ENCODE measurements around the gene COL17A1. TPM values are rescaled to one million over a fixed set of nuclear protein-coding genes. Genes with fewer than 3 reads are reported as not detected.

The COL17A1 gene
- total RNA-seq, 1 donor from 2014 or later = 4.2 TPM

GRCh38 chr10:104013489-104013888 lies 72.2 kb downstream of the COL17A1 start:
- H3K27ac Mint-ChIP-seq (ENCODE audit: unreplicated experiment) = no peak overlapping the region
- H3K4me1 Mint-ChIP-seq (ENCODE audit: unreplicated experiment) = no peaks in the 10 kb centered on the region
- H3K27me3 Mint-ChIP-seq (ENCODE audit: unreplicated experiment) = no peaks in the 10 kb centered on the region
- no peak for TF ChIP-seq CTCF (IDR thresholded peaks at IDR 0.05; ENCODE audit: unreplicated experiment)
- H3K4me3 Mint-ChIP-seq (ENCODE audit: unreplicated experiment) = no peak overlapping the region
- no peaks in the 10 kb centered on the region for H3K9me3 Mint-ChIP-seq (ENCODE audit: unreplicated experiment)
- H3K36me3 Mint-ChIP-seq (ENCODE audit: low read depth, unreplicated experiment) = no peaks in the 10 kb centered on the region
- no peak for DNase-seq (ENCODE audit: low spot score)

- Mint-ChIP-seq H3K27ac (ENCODE audit: unreplicated experiment) (no peak overlapping the region), H3K27me3 (ENCODE audit: unreplicated experiment) (no peaks in the 10 kb centered on the region)
- DNase-seq (ENCODE audit: low spot score) = no peak
Measured at GRCh38 chr10:104011904-104012303, 73.8 kb downstream of the COL17A1 start.

DNA sequence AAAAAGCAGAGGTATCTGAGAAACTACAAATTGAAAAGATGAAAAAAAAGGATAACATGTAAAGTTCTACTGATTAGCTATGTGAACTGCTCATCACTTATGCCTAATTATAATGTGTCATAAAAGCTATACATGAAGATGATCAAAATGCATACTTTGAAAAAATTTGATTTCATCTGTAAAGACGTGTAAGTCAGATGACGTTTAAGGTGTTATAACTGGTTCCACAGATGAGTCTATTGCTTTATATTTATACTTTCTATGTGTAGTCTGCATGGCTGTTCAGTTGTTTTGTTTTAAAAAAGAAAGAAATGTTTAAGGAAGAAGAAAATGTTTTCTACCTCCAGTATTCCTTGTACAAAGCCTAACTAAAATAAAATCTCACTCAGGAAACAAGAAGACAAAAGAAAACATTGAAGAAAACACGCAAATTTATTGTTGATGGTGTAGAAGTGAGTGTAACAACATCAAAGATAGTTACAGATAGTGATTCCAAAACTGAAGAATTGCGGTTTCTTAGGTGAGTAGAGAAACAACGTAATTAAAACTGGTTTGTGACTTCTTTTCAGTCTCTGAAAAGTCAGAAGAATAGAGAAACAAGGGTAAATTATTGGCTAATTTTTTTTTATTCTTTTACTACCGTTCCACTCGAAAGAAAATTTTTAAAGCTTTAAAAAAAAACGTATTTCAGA lies 80.4 kb downstream of the COL17A1 start:
- no peak for TF ChIP-seq CTCF (IDR thresholded peaks at IDR 0.05; ENCODE audit: unreplicated experiment)
- Mint-ChIP-seq H3K4me1 (ENCODE audit: unreplicated experiment) (peaks cover 4% of the 10 kb centered on the region), H3K27ac (ENCODE audit: unreplicated experiment) (peak overlapping the region; percentile 40), H3K27me3 (ENCODE audit: unreplicated experiment) (no peaks in the 10 kb centered on the region), H3K4me3 (ENCODE audit: unreplicated experiment) (no peak overlapping the region), H3K9me3 (ENCODE audit: unreplicated experiment) (no peaks in the 10 kb centered on the region), H3K36me3 (ENCODE audit: low read depth, unreplicated experiment) (peaks cover 8% of the 10 kb centered on the region)
- no peak for DNase-seq (ENCODE audit: low spot score)

More at GRCh38 chr10:104011904-104012303, 73.8 kb downstream of the COL17A1 start:
- peaks cover 3% of the 10 kb centered on the region for H3K36me3 Mint-ChIP-seq (ENCODE audit: low read depth, unreplicated experiment)
- H3K9me3 Mint-ChIP-seq (ENCODE audit: unreplicated experiment) = no peaks in the 10 kb centered on the region
- H3K4me3 Mint-ChIP-seq (ENCODE audit: unreplicated experiment) = no peak overlapping the region
- no peaks in the 10 kb centered on the region for H3K4me1 Mint-ChIP-seq (ENCODE audit: unreplicated experiment)
- TF ChIP-seq CTCF (IDR thresholded peaks at IDR 0.05; ENCODE audit: unreplicated experiment) = no peak

GRCh38 chr10:104002911-104003310 lies 82.8 kb downstream of the COL17A1 start:
- H3K4me1 Mint-ChIP-seq (ENCODE audit: unreplicated experiment) = peaks cover 4% of the 10 kb centered on the region
- peaks cover 5% of the 10 kb centered on the region for H3K36me3 Mint-ChIP-seq (ENCODE audit: low read depth, unreplicated experiment)
- no peaks in the 10 kb centered on the region for H3K9me3 Mint-ChIP-seq (ENCODE audit: unreplicated experiment)
- no peak overlapping the region for H3K27ac Mint-ChIP-seq (ENCODE audit: unreplicated experiment)
- DNase-seq (ENCODE audit: low spot score) = no peak
- no peaks in the 10 kb centered on the region for H3K27me3 Mint-ChIP-seq (ENCODE audit: unreplicated experiment)
- no peak overlapping the region for H3K4me3 Mint-ChIP-seq (ENCODE audit: unreplicated experiment)
- TF ChIP-seq CTCF (IDR thresholded peaks at IDR 0.05; ENCODE audit: unreplicated experiment) = no peak

DNA sequence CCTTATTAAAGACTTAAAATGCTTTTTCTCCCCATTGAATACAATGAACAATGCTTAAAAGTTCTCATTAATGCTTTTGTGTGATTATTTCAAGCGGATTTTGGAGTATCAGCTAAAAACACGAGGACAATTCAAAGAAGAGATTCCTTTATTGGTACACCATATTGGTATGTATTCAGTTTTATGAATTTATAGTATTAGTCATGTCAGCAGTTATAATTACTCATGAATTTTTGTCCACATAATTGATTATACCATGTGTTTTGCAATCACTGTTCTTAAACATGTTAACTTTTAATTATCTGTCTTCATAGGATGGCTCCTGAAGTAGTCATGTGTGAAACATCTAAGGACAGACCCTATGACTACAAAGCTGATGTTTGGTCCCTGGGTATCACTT lies 86.9 kb downstream of the COL17A1 start:
- Mint-ChIP-seq H3K4me1 (ENCODE audit: unreplicated experiment) (no peaks in the 10 kb centered on the region), H3K36me3 (ENCODE audit: low read depth, unreplicated experiment) (peaks cover 5% of the 10 kb centered on the region), H3K9me3 (ENCODE audit: unreplicated experiment) (no peaks in the 10 kb centered on the region), H3K27ac (ENCODE audit: unreplicated experiment) (no peak overlapping the region), H3K4me3 (ENCODE audit: unreplicated experiment) (no peak overlapping the region), H3K27me3 (ENCODE audit: unreplicated experiment) (no peaks in the 10 kb centered on the region)
- DNase-seq (ENCODE audit: low spot score) = no peak
- no peak for TF ChIP-seq CTCF (IDR thresholded peaks at IDR 0.05; ENCODE audit: unreplicated experiment)
